HEK293 (cell line): ENCODE results near the gene FADS3.

Experiments
- CTCF ChIA-PET: fragments of 350-600 bp; formaldehyde crosslinking; extraction: SDS; loops from one replicate; lab custom pipeline; 2021; ENCODE audit warnings: antibody characterized with exemption; lab: Yijun Ruan, JAX
- POLR2A ChIA-PET: fragments of 300-600 bp; formaldehyde crosslinking; extraction: SDS; loops from one replicate; lab custom pipeline; 2020; ENCODE audit warnings: antibody characterized with exemption, inconsistent platforms; lab: Yijun Ruan, JAX
- H3K27ac ChIP-seq: fragments of 200-500 bp; sonication (Bioruptor generic); 2 replicates; pipeline ENCODE4 v1.5.1; 2014; ENCODE audit warnings: low read depth, low read length, control low read depth, inconsistent platforms; ENCODE audit errors: extremely low read depth
- H3K36me3 ChIP-seq, 2 experiments: fragments of 200-500 bp in 1 of 2; sonication (Bioruptor generic) in 1 of 2; 1 replicate in 1 of 2; 2 replicates in 1 of 2; pipeline ENCODE4 v1.5.1; 2014 to 2017; ENCODE audit warnings: inconsistent platforms in 2 of 2, low read length in 2 of 2; ENCODE audit not compliant: control insufficient read depth in 2 of 2, insufficient read depth in 1 of 2
- H3K4me1 ChIP-seq: fragments of 200-500 bp; sonication (Bioruptor generic); 2 replicates; pipeline ENCODE4 v1.5.1; 2014; ENCODE audit warnings: mild to moderate bottlenecking, low read length, inconsistent platforms; ENCODE audit not compliant: control insufficient read depth, insufficient read depth
- H3K4me3 ChIP-seq: 2 replicates; pipeline ENCODE4 v1.5.1; 2011; ENCODE audit warnings: low read depth, mild to moderate bottlenecking, control low read depth, low read length, moderate library complexity
- H3K9me3 ChIP-seq: fragments of 200-500 bp; sonication (Bioruptor generic); 2 replicates; pipeline ENCODE4 v1.5.1; 2014; ENCODE audit warnings: low read depth, low read length, inconsistent platforms; ENCODE audit not compliant: control insufficient read depth, insufficient read depth
- GLI4 ChIP-seq: fragments of 450-650 bp; formaldehyde crosslinking; IDR thresholded peaks from 2 replicates; pipeline ENCODE4 v1.5.1; 2016; ENCODE audit warnings: missing biosample characterization, missing genetic modification characterization
- GLIS1 ChIP-seq: fragments of 450-650 bp; formaldehyde crosslinking; IDR thresholded peaks from 2 replicates; pipeline ENCODE4 v1.5.1; 2016; ENCODE audit warnings: missing biosample characterization, missing genetic modification characterization
- KLF1 ChIP-seq: fragments of 450-650 bp; formaldehyde crosslinking; IDR thresholded peaks from 2 replicates; pipeline ENCODE4 v1.5.1; 2016; ENCODE audit warnings: missing biosample characterization, missing genetic modification characterization
- RBAK ChIP-seq: fragments of 450-650 bp; formaldehyde crosslinking; IDR thresholded peaks from 2 replicates; pipeline ENCODE4 v1.5.1; 2016; ENCODE audit warnings: missing biosample characterization, missing genetic modification characterization
- SCRT2 ChIP-seq: fragments of 450-650 bp; formaldehyde crosslinking; IDR thresholded peaks from 2 replicates; pipeline ENCODE4 v1.5.1; 2016; ENCODE audit warnings: missing biosample characterization, missing genetic modification characterization
- SP2 ChIP-seq: fragments of 450-650 bp; formaldehyde crosslinking; IDR thresholded peaks from 2 replicates; pipeline ENCODE4 v1.5.1; 2016; ENCODE audit warnings: missing biosample characterization, missing genetic modification characterization
- ZBTB48 ChIP-seq: fragments of 450-650 bp; formaldehyde crosslinking; IDR thresholded peaks from 2 replicates; pipeline ENCODE4 v1.5.1; 2016; ENCODE audit warnings: missing biosample characterization, missing genetic modification characterization
- ZFHX2 ChIP-seq: fragments of 450-650 bp; formaldehyde crosslinking; conservative IDR thresholded peaks from 2 replicates; pipeline ENCODE4 v1.5.1; 2016; ENCODE audit warnings: missing biosample characterization, missing genetic modification characterization
- ZNF121 ChIP-seq: fragments of 450-650 bp; formaldehyde crosslinking; IDR thresholded peaks from 2 replicates; pipeline ENCODE4 v1.5.1; 2016; ENCODE audit warnings: missing biosample characterization, missing genetic modification characterization
- ZNF138 ChIP-seq: fragments of 450-650 bp; formaldehyde crosslinking; IDR thresholded peaks from 2 replicates; pipeline ENCODE4 v1.5.1; 2016; ENCODE audit warnings: missing biosample characterization, missing genetic modification characterization, borderline replicate concordance
- ZNF148 ChIP-seq: fragments of 450-650 bp; formaldehyde crosslinking; IDR thresholded peaks from 2 replicates; pipeline ENCODE4 v1.5.0; 2017; ENCODE audit warnings: missing biosample characterization, missing genetic modification characterization, borderline replicate concordance
- ZNF266 ChIP-seq: fragments of 450-650 bp; formaldehyde crosslinking; IDR thresholded peaks from 2 replicates; pipeline ENCODE4 v1.5.1; 2016; ENCODE audit warnings: missing biosample characterization, missing genetic modification characterization, low read depth
- ZNF280C ChIP-seq: fragments of 450-650 bp; formaldehyde crosslinking; IDR thresholded peaks from 2 replicates; pipeline ENCODE4 v1.5.1; 2016; ENCODE audit warnings: missing biosample characterization, missing genetic modification characterization
- ZNF302 ChIP-seq: fragments of 450-650 bp; formaldehyde crosslinking; IDR thresholded peaks from 2 replicates; pipeline ENCODE4 v1.5.1; 2016; ENCODE audit warnings: missing biosample characterization, missing genetic modification characterization, low read depth
- ZNF311 ChIP-seq: fragments of 450-650 bp; formaldehyde crosslinking; IDR thresholded peaks from 2 replicates; pipeline ENCODE4 v1.5.1; 2017; ENCODE audit warnings: missing biosample characterization, missing genetic modification characterization, borderline replicate concordance
- ZNF404 ChIP-seq: fragments of 450-650 bp; formaldehyde crosslinking; IDR thresholded peaks from 2 replicates; pipeline ENCODE4 v1.5.1; 2017; ENCODE audit warnings: missing biosample characterization, missing genetic modification characterization
- ZNF423 ChIP-seq: fragments of 450-650 bp; formaldehyde crosslinking; IDR thresholded peaks from 2 replicates; pipeline ENCODE4 v1.5.1; 2016; ENCODE audit warnings: missing biosample characterization, missing genetic modification characterization
- ZNF473 ChIP-seq: fragments of 450-650 bp; formaldehyde crosslinking; IDR thresholded peaks from 2 replicates; pipeline ENCODE4 v1.5.1; 2017; ENCODE audit warnings: missing biosample characterization, missing genetic modification characterization
- ZNF610 ChIP-seq: fragments of 450-650 bp; formaldehyde crosslinking; IDR thresholded peaks from 2 replicates; pipeline ENCODE4 v1.5.1; 2016; ENCODE audit warnings: missing biosample characterization, missing genetic modification characterization, borderline replicate concordance
- ZNF658 ChIP-seq: fragments of 450-650 bp; formaldehyde crosslinking; IDR thresholded peaks from 2 replicates; pipeline ENCODE4; 2016; ENCODE audit warnings: missing biosample characterization, missing genetic modification characterization
- ZNF791 ChIP-seq: fragments of 450-650 bp; formaldehyde crosslinking; IDR thresholded peaks from 2 replicates; pipeline ENCODE4 v1.5.1; 2016; ENCODE audit warnings: missing biosample characterization, missing genetic modification characterization
- ZNF830 ChIP-seq: fragments of 450-650 bp; IDR thresholded peaks from 2 replicates; pipeline ENCODE4 v1.5.0; 2018; ENCODE audit warnings: missing biosample characterization, missing genetic modification characterization, low read depth, mild to moderate bottlenecking, moderate library complexity

Gene FADS3

GRCh38 chr11:61836193-61836592 is 55.2 kb downstream of the FADS3 start:
- Histone ChIP-seq H3K36me3 (peaks cover 3 to 13% of the 10 kb centered on the region in 2 experiments; a peak in 2 of 3 replicates), H3K9me3 (no peaks in the 10 kb centered on the region), H3K27ac (no peak overlapping the region), H3K4me1 (no peaks in the 10 kb centered on the region), H3K4me3 (no peak overlapping the region)
- CTCF ChIA-PET, result interaction anchor here (0.7 to 1.0 kb wide), 2 partner anchors 18 to 35 kb away, joined by 3 to 5 read pairs; no protein-coding TSS in a partner anchor
- POLR2A ChIA-PET, result no interaction called here
- TF ChIP-seq GLI4 (tag by site-specific recombination) (no peak), ZFHX2 (tag by site-specific recombination) (no peak), ZNF121 (tag by site-specific recombination) (0 out of 2 replicates have a peak, but pooled peaks have one; percentile 50), ZNF791 (tag by site-specific recombination) (no peak)

- ChIA-PET POLR2A (interaction anchor here (0.6 kb wide), 1 partner anchor 258 kb away, joined by 3 read pairs; no protein-coding TSS in a partner anchor), CTCF (interaction anchor here (0.6 to 1.3 kb wide), 2 partner anchors 37 to 313 kb away, joined by 3 read pairs; no protein-coding TSS in a partner anchor)
- no peaks in the 10 kb centered on the region for H3K9me3 ChIP-seq
- peak overlapping the region; percentile 11 for H3K27ac ChIP-seq
- peaks cover 8% of the 10 kb centered on the region; the same call in 1 of the 2 replicates for H3K4me1 ChIP-seq
- no peaks in the 10 kb centered on the region; a peak in 1 of 3 replicates for H3K36me3 ChIP-seq
- no peak overlapping the region for H3K4me3 ChIP-seq
- TF ChIP-seq ZNF138 (tag by site-specific recombination) (no peak), ZNF302 (tag by site-specific recombination) (no peak), ZBTB48 (tag by site-specific recombination) (peak; percentile 63; the same call in 1 of the 2 replicates), ZNF311 (no peak), KLF1 (tag by site-specific recombination) (0 out of 2 replicates have a peak, but pooled peaks have one; percentile 8), ZNF610 (no peak), ZNF280C (tag by site-specific recombination) (no peak), ZNF658 (tag by site-specific recombination) (no peak), ZNF423 (tag by site-specific recombination) (no peak), ZNF404 (no peak), ZNF473 (tag by site-specific recombination) (no peak), RBAK (tag by site-specific recombination) (no peak), SCRT2 (tag by site-specific recombination) (no peak), ZNF830 (tag by site-specific recombination) (no peak), ZNF148 (tag by site-specific recombination) (no peak), SP2 (no peak), GLIS1 (tag by site-specific recombination) (peak; percentile 30; the same call in 1 of the 2 replicates), ZNF266 (tag by site-specific recombination) (no peak)
- TF ChIP-seq, all 188 proteins: peak for 3
Observed at GRCh38 chr11:61834278-61835048, 56.9 kb downstream of the FADS3 start.
